Stomach (tissue), 9 donors: Measurements from ENCODE around the gene PLEKHH2. TPM values are rescaled to one million over a fixed set of nuclear protein-coding genes. Genes with fewer than 3 reads are reported as not detected.

Source experiments
- DNase-seq, 2 donors: peaks; one replicate each; pipeline versions ENCODE4 v3.0.0 to v3.0.0-alpha.2; 2013 to 2019
- H3K27ac ChIP-seq, 5 donors: fragments of 200-600 bp in 4 of 5; sonication (generic) in 4 of 5; one replicate each; pipeline ENCODE4 v1.5.1; 2013 to 2019; ENCODE audit warnings: mild to moderate bottlenecking in 1 of 5, moderate library complexity in 1 of 5
- H3K27me3 ChIP-seq, 3 donors: fragments of 200-600 bp; sonication (generic); one replicate each; pipeline ENCODE4 v1.5.1; 2017 to 2019; ENCODE audit warnings: mixed run types in 1 of 3
- H3K36me3 ChIP-seq, 4 donors: fragments of 200-600 bp; sonication (generic); 1 replicate in 3 of 4; 2 replicates in 1 of 4; pipeline ENCODE4 v1.5.1; 2016 to 2019
- H3K4me1 ChIP-seq, 4 donors: fragments of 200-600 bp; sonication (generic); one replicate each; pipeline ENCODE4 v1.5.1; 2016 to 2019
- H3K4me3 ChIP-seq, 4 donors: fragments of 200-600 bp; sonication (generic) in 3 of 4; one replicate each; pipeline ENCODE4 v1.5.1; 2016 to 2019; ENCODE audit warnings: mild to moderate bottlenecking in 1 of 4
- H3K9me3 ChIP-seq, 4 donors: fragments of 200-600 bp; sonication (generic); one replicate each; pipeline ENCODE4 v1.5.1; 2016 to 2019
- EP300 ChIP-seq: sonication (generic); formaldehyde crosslinking; IDR thresholded peaks from one replicate; pipeline ENCODE4 v1.6.1; 2017; ENCODE audit warnings: antibody characterized with exemption
- POLR2A ChIP-seq, 4 donors: fragments of 450-650 bp; IDR thresholded peaks; one replicate each; pipeline ENCODE4 v1.6.1; 2016; ENCODE audit warnings: antibody characterized with exemption in 4 of 4, control low read depth in 2 of 4, mild to moderate bottlenecking in 1 of 4, moderate library complexity in 1 of 4
- POLR2AphosphoS5 ChIP-seq, 3 donors: sonication (generic); formaldehyde crosslinking; IDR thresholded peaks; one replicate each; pipeline ENCODE4 v1.6.1; 2016; ENCODE audit warnings: antibody characterized with exemption in 3 of 3
- WGBS, 5 donors: extraction: QIAGEN DNeasy Blood & Tissue Kit in 3 of 5; methylation state at CpG; one replicate each; pipeline versions ENCODE4 v1.1.5 to v1.1.7; 2013 to 2018; 5-methylcytosine and 5-hydroxymethylcytosine counted together
- intact Hi-C: fragments of 100-400 bp; cut with DNase I; formaldehyde crosslinking; loops from one replicate; pipeline ENCODE4 v1.15.1; 2023; ENCODE audit warnings: low total_unique reads
- polyA plus RNA-seq, 3 donors: library from polyadenylated mRNA; stranded (reverse); fragments of 200-250 nt; gene quantifications; one replicate each; pipeline ENCODE4 v1.2.3, GENCODE V29; 2013
- total RNA-seq, 5 donors: library from RNA; depleted of rRNA; stranded (reverse); fragments of >200 nt; gene quantifications; one replicate each; pipeline versions ENCODE4 v1.1.0 to v1.2.3, GENCODE V29; 2014 to 2016
- TF ChIP-seq, protein P1 (sequence below), 7 experiments: fragments of 450-650 bp in 4 of 7; fragments of 200-600 bp in 3 of 7; sonication (generic) in 3 of 7; IDR thresholded peaks; one replicate each; pipeline ENCODE4 v1.5.1; 2016 to 2019; ENCODE audit warnings: antibody characterized with exemption in 7 of 7, control low read depth in 2 of 7, mild to moderate bottlenecking in 1 of 7
- donor health status: healthy with polysubstance abuse.
- donor health status: Bipolar disorder and iron deficiency.
- donor health status: healthy.

The PLEKHH2 gene
- total and polyA plus RNA-seq, 8 donors, result 1.8 to 130 (median 11.1) TPM

DNA sequence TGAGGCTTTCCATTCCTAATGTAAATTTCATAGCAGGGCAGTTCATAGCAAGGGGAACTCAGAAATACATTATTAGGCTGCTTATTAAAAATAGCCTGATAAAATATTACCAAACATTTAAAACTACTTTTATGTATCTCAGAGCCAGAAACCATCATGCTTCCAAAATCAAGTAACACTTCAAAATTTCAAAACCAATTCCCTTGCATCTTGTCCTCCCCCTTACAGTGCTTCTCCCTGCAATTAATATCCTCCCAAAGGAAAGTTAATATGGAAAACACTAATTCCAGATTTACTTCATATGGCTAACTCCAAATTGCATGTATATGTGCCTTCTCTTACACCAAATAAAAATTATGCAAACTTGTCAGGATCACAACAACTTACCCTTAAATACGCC is 6.6 kb downstream of the PLEKHH2 start:
- Histone ChIP-seq H3K27me3 (no peaks in the 10 kb centered on the region), H3K36me3 (no peaks in the 10 kb centered on the region), H3K4me1 (no peaks in the 10 kb centered on the region), H3K9me3 (no peaks in the 10 kb centered on the region), H3K27ac (no peak overlapping the region), H3K4me3 (no peak overlapping the region)
- intact Hi-C loops, result no loop called here
- 92 to 100% (median 96%) methylated on average over 1 of the region's 1 CpG for WGBS, 5 donors
- TF ChIP-seq, protein P1, sequence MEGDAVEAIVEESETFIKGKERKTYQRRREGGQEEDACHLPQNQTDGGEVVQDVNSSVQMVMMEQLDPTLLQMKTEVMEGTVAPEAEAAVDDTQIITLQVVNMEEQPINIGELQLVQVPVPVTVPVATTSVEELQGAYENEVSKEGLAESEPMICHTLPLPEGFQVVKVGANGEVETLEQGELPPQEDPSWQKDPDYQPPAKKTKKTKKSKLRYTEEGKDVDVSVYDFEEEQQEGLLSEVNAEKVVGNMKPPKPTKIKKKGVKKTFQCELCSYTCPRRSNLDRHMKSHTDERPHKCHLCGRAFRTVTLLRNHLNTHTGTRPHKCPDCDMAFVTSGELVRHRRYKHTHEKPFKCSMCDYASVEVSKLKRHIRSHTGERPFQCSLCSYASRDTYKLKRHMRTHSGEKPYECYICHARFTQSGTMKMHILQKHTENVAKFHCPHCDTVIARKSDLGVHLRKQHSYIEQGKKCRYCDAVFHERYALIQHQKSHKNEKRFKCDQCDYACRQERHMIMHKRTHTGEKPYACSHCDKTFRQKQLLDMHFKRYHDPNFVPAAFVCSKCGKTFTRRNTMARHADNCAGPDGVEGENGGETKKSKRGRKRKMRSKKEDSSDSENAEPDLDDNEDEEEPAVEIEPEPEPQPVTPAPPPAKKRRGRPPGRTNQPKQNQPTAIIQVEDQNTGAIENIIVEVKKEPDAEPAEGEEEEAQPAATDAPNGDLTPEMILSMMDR (IDR thresholded peaks at IDR 0.05), result no peak
- TF ChIP-seq POLR2A (IDR thresholded peaks at IDR 0.05) (no peak), EP300 (no peak)
- DNase-seq, result no peak

DNA sequence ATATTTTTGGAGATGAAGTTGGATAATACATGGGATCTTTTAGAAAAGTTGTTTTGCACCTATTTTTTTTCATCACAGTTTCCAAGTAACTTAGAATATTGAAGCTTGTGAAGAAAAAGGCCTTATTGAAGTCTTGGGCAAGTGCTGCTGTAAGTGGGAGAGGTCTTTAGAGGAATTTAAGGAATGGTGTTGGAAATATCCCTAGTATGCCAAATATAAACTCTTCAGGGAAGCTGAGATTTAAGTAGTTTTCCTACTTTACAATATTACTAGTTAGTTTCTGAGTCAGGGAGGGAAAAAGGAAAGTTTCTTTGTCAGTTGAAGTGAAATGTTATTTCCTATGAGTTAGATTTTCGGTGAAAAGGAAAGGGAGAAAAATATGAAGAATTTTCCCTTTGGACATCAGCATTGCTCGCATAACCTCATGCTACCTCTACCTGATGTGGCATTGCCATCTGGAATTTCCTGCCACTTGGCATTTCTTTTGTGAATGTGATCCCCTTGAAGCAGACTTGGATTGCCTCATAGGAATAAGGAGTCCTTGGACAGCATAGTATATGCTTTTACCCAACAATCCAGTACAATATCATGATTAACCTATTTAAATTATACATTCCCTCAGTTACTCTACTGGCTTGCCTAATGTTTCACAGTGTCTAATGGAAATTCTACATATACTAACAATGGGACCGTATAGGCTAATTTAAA is 12.1 kb downstream of the PLEKHH2 start:
- intact Hi-C loops, result no loop called here

DNA sequence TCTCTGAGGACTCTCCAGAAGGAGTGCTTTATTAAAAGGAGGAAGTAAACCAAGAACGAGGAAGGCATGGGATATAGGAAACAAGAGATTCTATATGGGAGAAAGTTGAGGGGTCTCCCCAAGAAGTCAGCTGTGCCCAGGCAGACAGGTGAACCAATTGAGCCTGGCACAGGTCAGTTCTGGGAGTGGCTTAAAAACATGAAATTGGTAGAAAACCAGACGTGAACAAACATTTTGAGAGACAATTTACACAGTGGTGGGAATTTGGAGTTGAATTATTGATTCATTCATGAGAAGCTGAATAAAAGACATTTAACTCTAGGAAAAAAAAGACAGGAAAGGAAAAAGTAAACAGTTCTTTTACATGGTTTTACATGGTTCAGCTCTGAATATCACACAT is 16.4 kb downstream of the PLEKHH2 start:
- Histone ChIP-seq H3K27ac (no peak overlapping the region), H3K36me3 (no peaks in the 10 kb centered on the region)

More for the DNA sequence above, 12.1 kb downstream of the PLEKHH2 start:
- DNase-seq, result peak in 1 of 2 donors; percentile 44
- Histone ChIP-seq H3K4me3 (no peak overlapping the region), H3K27me3 (no peaks in the 10 kb centered on the region), H3K9me3 (no peaks in the 10 kb centered on the region), H3K36me3 (no peaks in the 10 kb centered on the region), H3K27ac (peak overlapping the region in 2 of 5 donors; percentile 23 to 39), H3K4me1 (peaks cover 0 to 9% (median 3%) of the 10 kb centered on the region in 4 donors)
- TF ChIP-seq EP300 (no peak), POLR2A (IDR thresholded peaks at IDR 0.05) (no peak), POLR2AphosphoS5 (IDR thresholded peaks at IDR 0.05) (no peak)
- TF ChIP-seq, protein P1 (IDR thresholded peaks at IDR 0.05), result no peak
- 72 to 91% (median 78%) methylated on average over 3 of the region's 3 CpGs for WGBS, 5 donors

DNA sequence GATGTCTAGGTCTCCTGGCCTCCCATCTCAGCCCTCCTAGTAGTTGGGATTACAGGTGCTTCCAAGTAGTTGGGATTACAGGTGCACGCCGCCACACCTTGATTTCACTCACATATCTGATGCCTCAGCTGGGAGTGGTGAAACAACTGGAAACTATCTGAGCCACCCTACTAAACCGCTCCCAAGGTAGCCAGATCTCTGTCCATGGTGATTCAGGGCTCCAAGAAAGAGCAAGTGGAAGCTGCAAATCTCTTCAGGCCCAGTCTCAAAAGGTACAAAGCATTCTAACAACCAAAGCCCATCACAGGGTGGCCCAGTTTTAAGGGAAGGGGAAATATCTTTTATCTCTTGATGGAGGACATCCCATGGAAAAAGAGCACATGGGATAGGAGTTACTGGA is 20.2 kb downstream of the PLEKHH2 start:
- no peaks in the 10 kb centered on the region for H3K36me3 ChIP-seq
- DNase-seq, result no peak
- H3K4me3 ChIP-seq, result no peak overlapping the region
- 85 to 92% (median 88%) methylated on average over 3 of the region's 3 CpGs for WGBS, 5 donors
- no peaks in the 10 kb centered on the region for H3K4me1 ChIP-seq
- TF ChIP-seq EP300 (no peak), POLR2AphosphoS5 (IDR thresholded peaks at IDR 0.05) (no peak)
- TF ChIP-seq, protein P1 (IDR thresholded peaks at IDR 0.05), result no peak
- no peaks in the 10 kb centered on the region for H3K27me3 ChIP-seq
- no peak overlapping the region for H3K27ac ChIP-seq
- intact Hi-C loops, result no loop called here
- no peaks in the 10 kb centered on the region for H3K9me3 ChIP-seq

More for the DNA sequence above, 16.4 kb downstream of the PLEKHH2 start:
- intact Hi-C loops, result no loop called here
- H3K9me3 ChIP-seq, result no peaks in the 10 kb centered on the region
- peaks cover 0 to 9% (median 3%) of the 10 kb centered on the region in 4 donors for H3K4me1 ChIP-seq
- DNase-seq, result no peak
- no peak overlapping the region for H3K4me3 ChIP-seq
- no peaks in the 10 kb centered on the region for H3K27me3 ChIP-seq
- WGBS, 5 donors, result 52 to 76% (median 58%) methylated on average over 2 of the region's 2 CpGs
- TF ChIP-seq POLR2A (IDR thresholded peaks at IDR 0.05), result no peak
- TF ChIP-seq POLR2AphosphoS5 (IDR thresholded peaks at IDR 0.05), result no peak
- no peak for TF ChIP-seq EP300
- TF ChIP-seq, protein P1 (IDR thresholded peaks at IDR 0.05), result no peak
